T-helper 1 cell treated with Interleukin-12 subunit alpha and Interleukin-12 subunit beta and Interleukin-4 antibody, amounts not matched to agents 30 ng/mL and 1 ng/mL, for 36 hours (primary cell): Measurements from ENCODE around the gene FBXO33. TPM values are rescaled to one million over a fixed set of nuclear protein-coding genes. Genes with fewer than 3 reads are reported as not detected.

Experiments
- intact Hi-C: fragments of 100-400 bp; cut with micrococcal nuclease; formaldehyde crosslinking; loops from one replicate; pipeline ENCODE4 v1.15.1; 2024
- total RNA-seq: library from RNA; stranded (reverse); gene quantifications from 2 replicates; pipeline ENCODE4 v1.2.3, GENCODE V29; 2022

FBXO33 gene
- total RNA-seq, 1 donor from 2014 or later = 14.6 TPM

DNA sequence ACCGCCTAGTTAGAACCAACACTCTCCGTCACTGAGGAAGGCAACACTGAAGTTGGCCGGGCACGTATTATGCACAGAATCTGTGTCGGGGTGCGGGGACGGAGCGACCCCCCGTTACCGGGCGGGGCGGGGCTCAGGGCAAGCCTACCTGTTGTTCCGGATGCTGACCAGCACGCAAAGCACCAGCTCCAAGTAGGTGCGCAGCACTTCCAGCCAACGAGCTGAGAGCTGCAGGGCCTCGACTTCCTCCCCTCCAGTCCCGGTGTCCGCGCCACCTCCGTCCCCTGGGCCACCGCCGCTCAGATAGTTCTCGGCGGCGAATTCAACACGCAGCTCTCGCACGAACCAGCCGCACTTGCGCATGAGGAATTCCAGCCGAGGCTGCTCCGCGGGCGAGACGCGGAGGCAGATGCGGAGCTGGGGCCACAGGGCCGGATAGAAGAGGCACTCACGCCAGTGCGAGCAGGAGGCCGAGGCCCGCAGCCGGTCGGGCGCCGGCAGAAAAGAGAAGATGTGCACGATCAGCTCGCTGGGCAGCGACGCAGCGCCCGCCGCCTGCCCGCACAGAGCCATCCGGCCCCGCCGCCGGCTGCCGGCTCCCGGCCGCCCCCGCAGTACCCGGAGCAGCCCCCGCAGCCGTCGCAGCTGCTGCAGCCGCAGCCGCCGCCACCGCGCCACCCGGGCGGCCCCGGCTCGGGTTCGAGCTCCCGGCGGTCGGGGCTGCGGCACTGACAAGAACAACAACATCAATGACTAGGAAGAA is 636 bp downstream of the FBXO33 start:
- intact Hi-C loops = loop anchor here (1.0 to 5.0 kb wide), 9 partner anchors 64 to 1366 kb away; partner anchors contain the start of genes GEMIN2, PNN, SEC23A and TRAPPC6B

DNA sequence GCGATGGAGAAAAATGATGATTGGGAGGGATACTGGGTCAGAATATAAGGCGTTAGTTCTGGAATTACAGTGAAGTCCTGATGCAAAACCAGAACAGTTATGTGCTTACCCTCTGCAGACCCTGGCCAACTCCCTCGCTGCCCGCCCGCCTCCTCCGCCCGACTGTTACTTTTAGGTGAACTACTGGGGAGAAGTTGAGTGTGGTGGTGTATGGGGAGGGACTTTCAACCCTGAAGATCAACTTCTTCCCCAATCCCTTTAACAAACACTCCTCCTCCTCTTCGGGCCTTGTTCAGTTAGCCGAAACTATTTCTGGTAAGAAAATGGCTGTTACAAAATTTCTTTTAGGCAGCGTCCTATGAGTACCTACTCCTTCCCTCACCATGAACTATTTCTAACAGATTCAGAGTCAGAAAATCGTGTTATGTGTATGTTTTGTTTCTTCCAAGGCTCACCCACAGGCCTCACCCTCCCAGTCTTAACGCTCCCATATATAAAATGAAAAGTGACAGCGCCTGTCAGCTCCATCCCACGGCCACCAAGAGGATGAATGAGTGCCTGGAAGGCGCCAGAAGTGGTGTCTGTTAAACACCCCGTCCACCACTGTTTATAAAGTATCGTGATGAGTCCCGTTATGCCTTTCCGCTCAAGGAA is 1.3 kb downstream of the FBXO33 start:
- intact Hi-C loops = loop anchor here (5.0 kb wide), 1 partner anchor 64 kb away; no protein-coding TSS in a partner anchor

DNA sequence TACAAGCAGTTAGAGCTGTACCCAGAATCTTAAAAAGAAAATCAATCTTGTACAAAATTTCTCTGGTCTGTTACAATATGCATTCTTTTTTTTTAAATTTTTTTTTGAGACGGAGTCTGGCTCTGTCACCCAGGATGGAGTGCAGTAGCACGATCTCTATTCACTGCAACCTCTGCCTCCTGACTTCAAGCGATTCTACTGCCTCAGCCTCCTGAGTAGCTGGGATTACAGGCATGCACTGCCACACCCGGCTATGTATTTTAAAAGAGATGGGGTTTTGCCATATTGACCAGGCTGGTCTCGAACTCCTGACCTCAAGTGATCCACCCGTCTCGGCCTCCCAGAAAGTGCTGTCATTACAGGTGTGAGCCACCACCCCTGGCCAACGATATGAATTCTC is 4.1 kb downstream of the FBXO33 start:
- intact Hi-C loops = no loop called here

DNA sequence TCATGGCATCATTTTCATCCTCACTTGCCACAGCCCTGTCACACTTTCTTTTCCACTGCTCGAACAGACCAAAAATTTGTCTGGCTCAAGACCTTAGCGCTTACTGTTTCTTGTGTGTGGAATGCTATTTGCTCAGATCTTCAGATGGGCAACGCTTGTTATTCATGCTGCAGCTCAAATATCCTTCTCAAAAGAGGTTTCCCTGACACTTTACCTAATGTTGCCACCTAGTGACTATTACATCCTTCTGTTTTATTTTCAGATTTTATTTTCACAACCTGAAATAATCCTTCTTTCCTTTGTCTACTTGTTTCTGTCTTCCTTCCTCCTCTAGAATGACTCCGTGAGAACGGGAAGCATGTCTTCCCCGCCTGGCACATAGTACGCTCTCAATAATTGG is 5.6 kb downstream of the FBXO33 start:
- intact Hi-C loops = loop anchor here (1.0 kb wide), 1 partner anchor 319 kb away; no protein-coding TSS in a partner anchor

DNA sequence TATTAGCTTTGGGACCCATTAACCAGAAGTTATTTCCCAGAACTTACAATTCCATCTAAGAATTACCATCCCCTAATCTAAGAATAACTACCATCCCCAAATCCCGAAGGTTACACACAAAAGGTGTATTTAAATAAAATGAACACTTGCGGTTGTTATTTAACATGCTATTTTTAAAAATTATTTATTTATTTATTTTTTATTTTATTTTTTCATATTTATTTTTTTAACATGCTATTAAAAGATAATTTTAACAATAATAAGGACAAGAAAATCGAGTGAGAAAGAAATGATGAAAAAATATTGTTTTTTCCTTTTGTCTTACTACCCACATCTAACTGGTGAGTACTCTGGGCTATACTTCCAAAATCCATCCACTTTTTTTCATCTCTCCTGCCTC is 6.3 kb downstream of the FBXO33 start:
- intact Hi-C loops = loop anchor here (1.0 kb wide), 1 partner anchor 319 kb away; no protein-coding TSS in a partner anchor

DNA sequence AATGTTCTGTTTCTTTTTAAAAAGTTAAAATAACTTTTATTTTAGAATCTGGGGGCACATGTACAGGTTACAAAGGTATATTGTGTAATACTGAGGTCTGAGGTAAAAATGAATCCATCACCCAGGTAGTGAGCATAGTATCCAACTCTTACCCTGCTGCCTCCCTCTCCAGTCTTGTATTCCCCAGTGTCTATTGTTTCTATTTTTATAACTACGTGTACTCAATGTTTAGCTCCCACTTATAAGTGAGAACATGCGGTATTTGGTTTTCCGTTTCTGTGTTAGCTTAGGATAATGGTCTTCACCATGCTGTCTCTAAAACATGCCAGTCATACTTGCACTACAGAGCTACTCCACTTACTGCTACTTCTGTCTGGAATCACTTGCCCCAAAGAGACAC is 8.4 kb downstream of the FBXO33 start:
- intact Hi-C loops = no loop called here

DNA sequence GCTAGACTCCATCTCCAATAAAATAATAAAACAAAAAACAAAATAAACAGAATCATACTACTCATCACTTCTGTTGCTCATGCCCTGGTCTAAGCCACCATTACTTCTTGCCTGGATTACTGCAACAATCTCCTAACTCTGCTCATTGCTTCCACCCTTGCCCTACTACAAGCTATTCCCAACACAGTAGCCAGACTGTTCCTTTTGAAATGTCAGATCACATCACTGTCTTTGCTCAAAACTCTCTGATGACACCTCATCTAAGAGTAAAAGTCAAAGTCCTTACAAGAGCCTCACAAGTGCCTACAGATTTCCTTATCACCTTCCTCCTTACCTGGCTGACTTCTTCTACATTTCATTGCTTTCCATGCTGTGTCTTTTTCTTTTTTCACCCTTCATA is 10.0 kb downstream of the FBXO33 start:
- intact Hi-C loops = no loop called here

DNA sequence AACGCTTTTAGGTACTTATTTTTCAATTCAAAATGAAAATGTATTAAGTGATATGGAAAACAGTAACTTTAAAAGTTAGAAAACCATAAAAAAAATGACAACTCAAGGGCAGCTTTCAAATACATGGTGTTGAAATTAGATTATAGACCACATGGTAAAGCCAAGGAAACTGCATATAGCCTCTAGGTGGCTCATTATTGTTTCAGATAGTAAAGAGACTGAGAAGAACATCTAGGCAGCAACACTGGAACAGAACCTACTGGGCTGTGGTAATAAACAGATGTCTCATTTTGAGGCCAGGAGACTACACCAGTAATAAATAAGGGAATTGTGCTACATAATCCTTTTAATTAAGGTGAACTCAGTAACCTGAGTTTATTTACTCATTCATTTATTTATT is 13.0 kb downstream of the FBXO33 start:
- intact Hi-C loops = no loop called here

DNA sequence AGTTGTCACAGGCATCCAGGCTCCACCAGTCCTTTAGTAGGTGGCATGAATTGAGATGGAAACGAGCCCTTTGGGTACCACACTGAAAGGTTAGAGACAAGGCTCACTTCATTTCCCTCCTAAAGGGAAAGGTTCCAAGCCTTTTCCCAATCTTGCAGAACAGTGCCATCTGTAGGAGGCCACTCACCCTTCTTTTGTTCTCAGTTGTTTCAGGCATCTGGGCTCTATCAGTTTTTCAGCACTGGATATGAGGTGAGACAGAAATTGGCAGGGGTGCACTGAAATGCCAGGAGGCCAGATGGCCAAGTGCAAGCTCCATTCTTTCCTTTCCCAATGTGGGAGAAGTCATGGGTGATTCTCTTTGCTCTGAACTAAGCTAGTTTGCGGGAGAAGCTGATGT is 15.2 kb downstream of the FBXO33 start:
- intact Hi-C loops = no loop called here

DNA sequence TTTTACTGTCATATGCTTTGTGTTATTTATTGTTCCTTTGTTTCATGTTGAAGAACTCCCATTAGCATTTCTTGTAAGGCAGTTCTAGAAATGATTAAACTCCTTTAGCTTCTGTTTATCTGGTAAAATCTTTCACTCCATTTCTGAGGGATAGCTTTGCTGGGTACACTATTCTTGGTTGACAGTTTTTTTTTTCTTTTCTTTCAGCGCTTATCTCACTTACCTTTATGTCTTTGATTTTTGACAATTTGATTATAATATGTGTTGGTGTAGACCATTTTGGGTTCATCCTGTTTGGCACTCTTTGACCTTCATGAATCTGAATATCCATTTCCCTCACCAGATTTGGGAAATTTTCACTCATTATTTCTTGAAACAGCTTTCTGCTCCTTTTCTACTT is 16.2 kb downstream of the FBXO33 start:
- intact Hi-C loops = no loop called here

DNA sequence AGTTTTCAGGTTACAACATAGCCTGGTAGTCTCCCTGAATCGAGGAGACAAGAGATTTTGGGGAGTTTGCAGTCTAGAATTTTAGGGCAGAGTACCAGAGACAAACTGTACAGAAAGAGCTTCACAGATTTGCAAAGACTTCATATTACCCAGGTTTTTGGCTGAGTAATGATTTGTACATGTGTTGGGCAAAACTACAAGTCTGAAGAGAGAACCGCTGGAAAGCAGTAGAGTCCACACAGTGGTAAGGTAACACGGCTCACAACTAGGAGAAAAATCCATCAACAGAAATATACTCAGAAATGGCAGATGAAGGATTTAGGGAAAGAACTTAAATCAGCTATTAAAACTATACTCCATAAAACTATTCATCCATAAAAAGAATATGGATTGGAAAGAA is 25.7 kb downstream of the FBXO33 start:
- intact Hi-C loops = no loop called here

DNA sequence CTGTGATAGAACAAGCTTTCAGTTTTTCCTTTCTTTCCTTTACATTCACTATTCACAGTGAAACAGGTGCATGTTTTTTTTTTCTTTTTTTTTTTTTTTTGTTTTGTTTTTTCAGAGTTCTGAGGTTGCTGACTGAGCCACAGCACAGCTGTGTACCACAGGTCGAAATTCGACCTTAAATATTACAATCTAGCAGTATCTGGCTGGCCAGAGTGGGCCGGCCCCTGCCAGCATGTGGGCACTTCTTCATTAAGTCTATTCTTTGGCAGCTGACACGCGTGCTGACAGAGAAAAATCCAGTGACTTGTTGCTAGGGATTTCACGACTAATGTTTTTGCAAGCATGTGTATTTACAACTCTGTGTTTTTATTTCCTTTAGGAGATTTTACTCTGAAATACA is 33.9 kb downstream of the FBXO33 start:
- intact Hi-C loops = no loop called here

DNA sequence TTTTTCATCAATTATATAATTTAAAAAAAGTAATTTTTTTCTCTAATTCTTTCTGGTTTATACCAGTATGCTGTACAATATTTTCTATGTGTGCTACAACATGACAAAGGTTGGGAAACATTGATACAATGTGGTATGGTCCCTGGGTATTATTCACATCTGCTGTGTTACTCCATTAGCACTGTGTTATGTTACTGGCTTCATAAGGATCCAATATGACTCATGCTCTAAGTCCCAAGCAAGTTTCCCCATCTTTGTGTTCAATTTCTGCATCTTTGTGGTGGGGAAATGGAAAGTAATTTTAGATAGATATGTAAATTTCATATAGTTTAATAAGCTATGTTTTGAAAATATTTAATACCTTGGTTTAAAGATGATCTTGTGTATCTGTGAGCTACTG is 35.8 kb downstream of the FBXO33 start:
- intact Hi-C loops = no loop called here

DNA sequence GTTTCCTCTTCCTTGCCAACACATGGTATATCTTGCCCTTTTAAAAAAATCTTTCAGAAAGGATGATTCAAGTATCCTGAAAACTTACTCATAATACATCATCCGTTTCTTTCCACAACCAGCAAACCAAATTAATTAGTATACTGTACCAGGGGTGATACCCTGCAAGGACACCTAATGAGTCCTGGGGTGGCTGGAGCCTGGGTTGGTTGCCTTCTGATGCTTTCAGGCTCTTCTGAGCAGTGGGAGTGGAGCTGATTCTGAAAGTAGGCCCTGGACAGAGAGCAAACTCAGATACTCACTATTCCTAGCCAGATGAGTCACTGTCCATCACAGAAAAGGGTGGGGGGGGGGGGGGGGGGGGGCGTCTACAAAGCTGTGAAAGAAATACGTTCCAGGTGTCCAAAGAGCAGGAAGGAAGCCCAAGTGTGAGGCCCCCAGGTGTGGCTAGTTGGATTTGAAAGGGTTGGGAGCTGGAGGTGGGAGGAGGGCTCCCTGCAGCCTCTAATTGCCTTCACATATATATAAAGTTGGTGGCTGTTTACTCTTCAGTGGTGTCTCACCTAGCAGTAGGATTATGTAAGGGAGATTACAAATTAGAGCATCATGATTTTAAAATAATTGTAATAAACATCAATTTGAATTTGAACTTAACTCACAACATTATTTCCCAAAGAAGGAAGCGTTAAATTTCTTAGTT is 36.5 kb downstream of the FBXO33 start:
- intact Hi-C loops = no loop called here

DNA sequence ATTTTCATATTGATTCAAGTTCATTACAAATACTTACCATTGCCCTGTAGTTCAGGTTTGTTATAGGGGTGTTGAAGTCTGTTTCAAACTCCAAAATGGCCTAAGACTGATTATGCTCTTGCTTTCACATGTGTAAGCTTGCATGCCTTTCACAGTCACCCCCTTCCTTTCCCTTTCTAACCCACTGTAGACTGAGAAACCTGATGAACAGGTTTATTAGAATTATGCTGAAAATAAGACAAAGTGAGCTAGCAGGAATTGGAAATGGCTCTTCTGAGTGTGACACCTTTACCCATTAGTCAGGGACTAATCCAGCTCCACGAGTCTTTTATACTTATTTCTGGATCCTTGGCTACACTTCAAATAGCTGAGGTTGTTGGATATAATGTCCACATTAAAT is 38.9 kb downstream of the FBXO33 start:
- intact Hi-C loops = no loop called here

DNA sequence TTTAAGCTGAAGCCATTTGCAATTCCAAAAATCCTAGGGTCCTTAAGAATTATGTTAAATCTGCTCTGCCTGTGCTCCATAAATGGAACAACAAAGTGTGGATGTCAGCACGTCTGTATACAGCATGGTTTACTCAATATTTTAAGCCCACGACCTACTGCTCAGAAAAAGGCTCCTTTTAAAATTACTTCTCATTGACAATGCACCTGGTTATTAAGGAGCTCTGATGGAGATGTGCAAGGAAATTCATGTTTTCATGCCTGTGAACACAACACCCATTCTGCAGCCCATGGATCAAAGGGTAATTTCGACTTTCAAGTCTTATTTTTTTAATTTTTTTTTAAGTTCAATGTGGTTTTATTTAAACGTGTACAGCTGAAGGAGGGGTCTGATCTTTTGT is 48.1 kb downstream of the FBXO33 start:
- intact Hi-C loops = loop anchor here (5.0 kb wide), 1 partner anchor 152 kb away; the partner anchor contains the start of gene MIA2

DNA sequence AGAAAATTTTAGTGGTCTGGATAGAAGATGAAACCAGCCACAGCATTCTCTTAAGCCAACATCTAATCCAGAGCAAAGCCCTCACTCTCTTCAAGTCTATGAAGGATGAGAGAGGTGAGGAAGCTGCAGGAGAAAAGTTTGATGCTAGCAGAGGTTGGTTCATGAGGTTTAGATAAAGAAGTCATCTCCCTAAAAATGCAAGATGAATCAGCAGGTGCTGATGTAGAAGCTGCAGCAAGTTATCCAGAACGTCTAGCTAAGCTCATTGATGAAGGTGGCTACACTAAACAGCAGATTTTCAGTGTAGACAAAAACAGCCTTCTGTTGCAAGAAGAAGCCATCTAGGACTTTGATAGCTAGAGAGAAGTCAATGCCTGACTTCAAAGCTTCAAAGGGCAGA is 48.5 kb downstream of the FBXO33 start:
- intact Hi-C loops = loop anchor here (5.0 kb wide), 1 partner anchor 151 kb away; the partner anchor contains the start of gene MIA2

DNA sequence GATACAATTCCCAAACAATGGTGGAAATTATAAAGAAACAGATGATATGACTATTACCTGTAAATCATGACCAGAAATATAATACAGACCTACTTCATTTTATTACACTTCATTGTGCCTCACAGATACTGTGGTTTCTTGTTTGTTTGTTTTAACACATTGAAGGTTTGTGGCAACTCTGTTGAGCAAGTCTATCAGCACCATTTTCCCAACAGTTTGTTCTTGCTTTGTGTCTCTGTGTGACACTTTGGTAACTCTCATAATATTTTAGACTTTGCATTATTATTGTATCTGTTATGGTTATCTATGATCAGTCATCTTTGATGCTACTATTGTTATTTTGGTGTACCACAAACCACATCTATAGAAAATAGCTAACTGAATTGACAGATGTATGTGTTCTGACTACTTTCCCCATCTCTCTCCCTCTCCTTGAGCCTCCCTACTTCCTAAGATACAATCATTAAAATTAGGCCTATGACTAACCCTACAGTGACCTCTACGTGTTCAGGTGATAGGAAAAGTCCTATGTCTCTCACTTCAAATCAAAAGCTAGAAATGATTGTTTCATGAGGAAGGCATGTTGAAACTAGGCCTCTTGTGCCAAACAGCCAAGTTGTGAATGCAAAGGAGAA is 49.1 kb downstream of the FBXO33 start:
- intact Hi-C loops = loop anchor here (5.0 kb wide), 1 partner anchor 151 kb away; the partner anchor contains the start of gene MIA2

DNA sequence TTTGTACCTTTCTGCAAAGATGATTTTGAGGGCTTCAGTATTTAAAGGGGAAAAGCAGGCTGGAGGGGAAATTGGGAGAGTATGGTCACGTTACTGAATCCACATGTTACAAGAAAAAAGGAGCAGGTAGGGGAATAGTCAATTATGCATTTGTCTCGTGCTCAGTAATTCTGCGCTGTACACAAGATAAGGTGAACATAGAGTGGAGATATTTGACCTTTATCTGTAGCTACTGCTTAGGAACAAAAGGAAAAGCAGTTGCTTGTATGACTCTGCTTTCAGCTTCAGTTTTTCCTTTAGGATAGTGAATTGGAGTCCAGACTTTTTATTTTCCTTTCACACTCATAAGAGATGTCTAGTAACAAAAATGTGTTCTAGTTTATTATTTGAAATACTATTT is 49.8 kb downstream of the FBXO33 start:
- intact Hi-C loops = loop anchor here (5.0 kb wide), 1 partner anchor 150 kb away; the partner anchor contains the start of gene MIA2

DNA sequence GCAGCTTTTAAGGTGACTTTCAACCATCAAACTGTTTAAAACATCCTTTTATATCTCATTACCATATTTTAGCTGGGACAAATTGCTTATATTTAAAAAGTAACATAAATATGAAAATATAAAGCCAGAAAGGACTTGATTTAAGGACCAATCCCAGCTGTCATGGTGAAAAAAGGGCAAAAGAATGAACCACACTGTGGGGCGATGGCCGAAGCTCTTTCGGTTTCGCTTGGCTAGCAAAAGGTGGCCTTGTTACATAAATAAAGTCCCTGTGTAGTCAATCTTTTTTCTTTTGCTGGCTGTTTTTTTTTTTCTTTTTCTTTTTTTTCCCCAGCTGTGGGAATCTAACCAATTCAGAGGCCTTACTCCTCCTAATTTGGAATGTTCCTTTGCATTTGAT is 50.9 kb downstream of the FBXO33 start:
- intact Hi-C loops = loop anchor here (5.0 kb wide), 1 partner anchor 149 kb away; the partner anchor contains the start of gene MIA2

DNA sequence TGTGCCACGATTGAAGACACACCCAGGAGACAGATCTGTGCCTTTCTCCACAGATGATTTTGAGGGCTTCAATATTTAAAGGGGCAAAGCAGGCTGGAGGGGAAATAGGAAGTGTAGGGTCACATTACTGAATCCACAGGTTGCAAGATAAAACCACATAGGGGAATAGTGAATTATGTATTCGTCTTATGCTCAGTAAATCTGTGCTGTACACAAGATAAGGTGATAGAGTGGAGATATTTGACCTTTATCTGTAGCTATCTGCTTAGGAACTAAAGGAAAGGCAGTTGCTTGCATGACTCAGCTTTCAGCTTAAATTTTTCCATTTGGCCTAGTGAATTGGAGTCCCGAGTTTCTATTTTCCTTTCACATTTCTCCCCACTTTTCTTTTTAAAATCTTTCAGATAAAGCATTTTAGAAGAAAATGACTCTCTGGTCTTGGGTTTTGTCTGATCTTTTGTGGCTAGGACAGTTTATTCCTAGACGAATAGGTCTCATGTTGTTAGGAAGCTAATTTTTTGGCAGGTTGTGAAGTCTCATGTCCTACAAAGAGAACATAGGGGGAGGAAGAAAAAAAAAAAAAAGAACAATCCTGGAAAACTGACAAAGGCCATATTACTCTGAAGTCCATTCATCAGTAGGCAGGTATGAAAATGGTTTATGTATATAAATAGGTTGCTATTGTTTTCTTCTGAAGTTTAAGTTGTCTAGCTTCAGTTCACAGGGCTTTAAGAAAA is 55.4 kb downstream of the FBXO33 start:
- intact Hi-C loops = no loop called here
